Ovary (tissue), 9 donors: ENCODE measurements around the gene ODC1. TPM values are rescaled to one million over a fixed set of nuclear protein-coding genes. Genes with fewer than 3 reads are reported as not detected.

Experiments used
- DNase-seq, 5 donors: peaks; one replicate each; pipeline ENCODE4 v3.0.0-alpha.2; 2019 to 2020
- H3K27ac ChIP-seq, 2 donors: fragments of 200-600 bp; one replicate each; pipeline versions ENCODE4 v1.5.1 to v1.8.0; 2019 to 2022
- H3K27me3 ChIP-seq: fragments of 200-600 bp; one replicate; pipeline ENCODE4 v1.8.0; 2022
- H3K36me3 ChIP-seq: fragments of 200-600 bp; sonication (generic); one replicate; pipeline ENCODE4 v1.5.1; 2019
- H3K4me1 ChIP-seq: one replicate; pipeline ENCODE4 v1.8.1; 2013; ENCODE audit warnings: mild to moderate bottlenecking, moderate library complexity; ENCODE audit not compliant: insufficient read depth
- H3K4me3 ChIP-seq: fragments of 200-600 bp; sonication (generic); one replicate; pipeline ENCODE4 v1.5.1; 2017
- H3K9me3 ChIP-seq, 2 donors: fragments of 200-600 bp in 1 of 2; sonication (generic) in 1 of 2; one replicate each; pipeline versions ENCODE4 v1.5.1 to v1.8.1; 2013 to 2019; ENCODE audit warnings: mild to moderate bottlenecking in 1 of 2, moderate library complexity in 1 of 2
- EP300 ChIP-seq: sonication (generic); formaldehyde crosslinking; IDR thresholded peaks from one replicate; pipeline ENCODE4 v1.6.1; 2017; ENCODE audit warnings: antibody characterized with exemption
- POLR2A ChIP-seq: fragments of 450-650 bp; IDR thresholded peaks from one replicate; pipeline ENCODE4 v1.6.1; 2017; ENCODE audit warnings: antibody characterized with exemption, mild to moderate bottlenecking, moderate library complexity
- WGBS, 3 donors: extraction: QIAGEN DNeasy Blood & Tissue Kit in 1 of 3; methylation state at CpG; one replicate each; pipeline versions ENCODE4 v1.1.5 to v1.1.7; 2013 to 2017; 5-methylcytosine and 5-hydroxymethylcytosine counted together
- intact Hi-C, 4 donors: fragments of 100-400 bp; cut with DNase I; formaldehyde crosslinking; loops; one replicate each; pipeline versions ENCODE4 v1.11.0 to v1.15.1; 2022 to 2023
- polyA plus RNA-seq, 2 donors: library from polyadenylated mRNA; stranded (reverse); fragments of 200-250 nt in 1 of 2; fragments of 350-450 nt in 1 of 2; fragmentation: Illumina TruSeq in 1 of 2; extraction: RNeasy Lipid Tissue Mini Kit (QIAGEN cat#74804) in 1 of 2; gene quantifications; one replicate each; pipeline ENCODE4 v1.2.3, GENCODE V29; 2013 to 2014
- total RNA-seq, 7 donors: library from RNA; depleted of rRNA in 2 of 7; stranded (reverse); fragments of >200 nt in 2 of 7; fragmentation: NEBNext Ultra II Directional in 3 of 7; extraction: Animal tissue kit (Norgen Biotek cat#: 25700) in 3 of 7; gene quantifications; one replicate each; pipeline versions ENCODE4 v1.1.0 to v1.2.4, GENCODE V29; 2016 to 2023
- TF ChIP-seq, protein P1 (sequence below), 3 donors: fragments of 450-650 bp in 2 of 3; fragments of 200-600 bp in 1 of 3; IDR thresholded peaks; one replicate each; pipeline versions ENCODE4 v1.5.1 to v1.8.0; 2016 to 2022; ENCODE audit warnings: antibody characterized with exemption in 3 of 3, mild to moderate bottlenecking in 1 of 3
- donor health status: DM: no; HTN: no; CAD: no; lungs with moderate emphysema.
- donor health status: DM: no; HTN: no; CAD: no.
- donor health status: Bipolar disorder and iron deficiency.
- donor health status: DM: yes; HTN: yes; CAD: no.
- donor health status: DM: no; HTN: no; CAD: no.
- donor health status: DM: yes; HTN: yes; CAD: no.

Gene ODC1
- total and polyA plus RNA-seq, 9 donors: 29.1 to 160 (median 55.7) TPM

DNA sequence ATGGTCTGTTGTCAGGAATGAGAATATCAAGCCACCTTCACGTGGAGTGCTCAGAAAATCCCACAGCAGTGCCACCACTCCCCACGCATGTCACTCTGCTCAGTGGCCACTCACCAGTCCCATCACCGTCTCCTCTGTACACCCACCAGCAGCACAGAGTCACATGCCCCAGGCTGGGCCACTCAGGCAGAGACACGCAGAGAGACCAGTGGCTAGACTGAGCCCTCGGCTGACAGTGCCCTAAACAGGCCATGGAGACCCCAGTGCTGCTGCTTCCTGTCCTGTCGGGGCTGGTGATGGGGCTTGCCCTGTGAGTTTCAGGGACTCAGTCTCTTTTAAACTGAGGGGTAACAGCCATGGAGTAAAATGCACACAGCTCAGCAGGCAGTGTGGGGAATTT lies 25.9 kb downstream of the ODC1 start:
- WGBS, 3 donors: 79 to 96% (median 93%) methylated on average over 6 of the region's 6 CpGs
- H3K27ac ChIP-seq: no peak overlapping the region
- intact Hi-C loops: no loop called here
- H3K9me3 ChIP-seq: no peaks in the 10 kb centered on the region
- peaks cover 2% of the 10 kb centered on the region for H3K4me1 ChIP-seq
- TF ChIP-seq EP300 (no peak), POLR2A (no peak)
- TF ChIP-seq, protein P1, sequence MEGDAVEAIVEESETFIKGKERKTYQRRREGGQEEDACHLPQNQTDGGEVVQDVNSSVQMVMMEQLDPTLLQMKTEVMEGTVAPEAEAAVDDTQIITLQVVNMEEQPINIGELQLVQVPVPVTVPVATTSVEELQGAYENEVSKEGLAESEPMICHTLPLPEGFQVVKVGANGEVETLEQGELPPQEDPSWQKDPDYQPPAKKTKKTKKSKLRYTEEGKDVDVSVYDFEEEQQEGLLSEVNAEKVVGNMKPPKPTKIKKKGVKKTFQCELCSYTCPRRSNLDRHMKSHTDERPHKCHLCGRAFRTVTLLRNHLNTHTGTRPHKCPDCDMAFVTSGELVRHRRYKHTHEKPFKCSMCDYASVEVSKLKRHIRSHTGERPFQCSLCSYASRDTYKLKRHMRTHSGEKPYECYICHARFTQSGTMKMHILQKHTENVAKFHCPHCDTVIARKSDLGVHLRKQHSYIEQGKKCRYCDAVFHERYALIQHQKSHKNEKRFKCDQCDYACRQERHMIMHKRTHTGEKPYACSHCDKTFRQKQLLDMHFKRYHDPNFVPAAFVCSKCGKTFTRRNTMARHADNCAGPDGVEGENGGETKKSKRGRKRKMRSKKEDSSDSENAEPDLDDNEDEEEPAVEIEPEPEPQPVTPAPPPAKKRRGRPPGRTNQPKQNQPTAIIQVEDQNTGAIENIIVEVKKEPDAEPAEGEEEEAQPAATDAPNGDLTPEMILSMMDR (IDR thresholded peaks at IDR 0.05): no peak
- H3K36me3 ChIP-seq: no peaks in the 10 kb centered on the region
- H3K4me3 ChIP-seq: no peak overlapping the region
- no peaks in the 10 kb centered on the region for H3K27me3 ChIP-seq
- DNase-seq: no peak

GRCh38 chr2:10419553-10420257 lies 28.4 kb downstream of the ODC1 start:
- Histone ChIP-seq H3K9me3 (no peaks in the 10 kb centered on the region), H3K4me3 (no peak overlapping the region), H3K4me1 (peaks cover 2% of the 10 kb centered on the region), H3K36me3 (no peaks in the 10 kb centered on the region), H3K27me3 (no peaks in the 10 kb centered on the region), H3K27ac (no peak overlapping the region)
- intact Hi-C loops: no loop called here
- TF ChIP-seq, protein P1 (IDR thresholded peaks at IDR 0.05): no peak
- TF ChIP-seq POLR2A (no peak), EP300 (no peak)
- WGBS, 3 donors: 95 to 97% (median 97%) methylated on average over 54 of the region's 54 CpGs
- no peak for DNase-seq

- H3K36me3 ChIP-seq: no peaks in the 10 kb centered on the region
- H3K27ac ChIP-seq: no peak overlapping the region
- no peak for TF ChIP-seq EP300
- TF ChIP-seq, protein P1 (IDR thresholded peaks at IDR 0.05): no peak
- no peak for TF ChIP-seq POLR2A
- intact Hi-C loops: no loop called here
- 71 to 86% (median 77%) methylated on average over 6 of the region's 6 CpGs for WGBS, 3 donors
- no peaks in the 10 kb centered on the region for H3K27me3 ChIP-seq
- H3K4me1 ChIP-seq: no peaks in the 10 kb centered on the region
- DNase-seq: no peak
- no peaks in the 10 kb centered on the region for H3K9me3 ChIP-seq
- no peak overlapping the region for H3K4me3 ChIP-seq
These were observed 30.4 kb downstream of the ODC1 start for GRCh38 chr2:10417551-10418335.

- no peak overlapping the region for H3K4me3 ChIP-seq
These were observed 32.5 kb downstream of the ODC1 start for GRCh38 chr2:10415640-10416039.

More at GRCh38 chr2:10415640-10416039, 32.5 kb downstream of the ODC1 start:
- TF ChIP-seq EP300: no peak
- TF ChIP-seq, protein P1 (IDR thresholded peaks at IDR 0.05): no peak
- Histone ChIP-seq H3K27me3 (no peaks in the 10 kb centered on the region), H3K27ac (no peak overlapping the region), H3K4me1 (peaks cover 1% of the 10 kb centered on the region), H3K36me3 (no peaks in the 10 kb centered on the region), H3K9me3 (no peaks in the 10 kb centered on the region)
- DNase-seq: no peak
- intact Hi-C loops: no loop called here
- WGBS, 3 donors: 82 to 91% (median 84%) methylated on average over 12 of the region's 12 CpGs
